H9 (cell line): Measurements from ENCODE around the gene CENPQ. TPM values are rescaled to one million over a fixed set of nuclear protein-coding genes. Genes with fewer than 3 reads are reported as not detected.

Experiments used
- DNase-seq: peaks from one replicate; pipeline ENCODE4 v3.0.0-alpha.2; 2017
- H2AFZ ChIP-seq: one replicate; pipeline ENCODE4 v1.6.1; 2013; ENCODE audit warnings: mild to moderate bottlenecking, low read length, control low read depth, moderate library complexity
- H2AK5ac ChIP-seq: 2 replicates; pipeline ENCODE4 v1.6.1; 2013; ENCODE audit warnings: low read length, control low read depth, mixed read lengths; ENCODE audit not compliant: insufficient read length
- H2BK120ac ChIP-seq: one replicate; pipeline ENCODE4 v1.6.1; 2013; ENCODE audit warnings: low read depth, mild to moderate bottlenecking, low read length, control low read depth, inconsistent platforms; ENCODE audit not compliant: poor library complexity, severe bottlenecking
- H2BK12ac ChIP-seq: 2 replicates; pipeline ENCODE4 v1.6.1; 2013; ENCODE audit warnings: low read length, control low read depth, mixed read lengths, low read depth; ENCODE audit not compliant: insufficient read length
- H2BK15ac ChIP-seq: 2 replicates; pipeline ENCODE4 v1.6.1; 2013; ENCODE audit warnings: low read depth, low read length, control low read depth
- H2BK20ac ChIP-seq: one replicate; pipeline ENCODE4 v1.6.1; 2013; ENCODE audit warnings: low read depth, mild to moderate bottlenecking, low read length, control low read depth, inconsistent platforms; ENCODE audit not compliant: poor library complexity, severe bottlenecking
- H2BK5ac ChIP-seq: 2 replicates; pipeline ENCODE4 v1.6.1; 2013; ENCODE audit warnings: low read length, control low read depth, mixed read lengths; ENCODE audit not compliant: insufficient read length
- H3K14ac ChIP-seq: 2 replicates; pipeline ENCODE4 v1.6.1; 2013; ENCODE audit warnings: low read length, control low read depth; ENCODE audit not compliant: insufficient read depth
- H3K18ac ChIP-seq: 2 replicates; pipeline ENCODE4 v1.6.1; 2013; ENCODE audit warnings: low read depth, mild to moderate bottlenecking, mixed read lengths, low read length, control low read depth; ENCODE audit not compliant: insufficient read length
- H3K23ac ChIP-seq: 2 replicates; pipeline ENCODE4 v1.6.1; 2013; ENCODE audit warnings: low read length, control low read depth, mixed read lengths, low read depth; ENCODE audit not compliant: insufficient read length
- H3K23me2 ChIP-seq: 2 replicates; pipeline ENCODE4 v1.6.1; 2013; ENCODE audit warnings: low read depth, mild to moderate bottlenecking, mixed read lengths, low read length, control low read depth; ENCODE audit not compliant: insufficient read length, poor library complexity, severe bottlenecking
- H3K27ac ChIP-seq: 2 replicates; pipeline ENCODE4 v1.5.1; 2013; ENCODE audit warnings: low read length, control low read depth, mixed read lengths, low read depth; ENCODE audit not compliant: insufficient read length
- H3K27me3 ChIP-seq: 2 replicates; pipeline ENCODE4 v1.6.1; 2013; ENCODE audit warnings: low read length, control low read depth, inconsistent platforms; ENCODE audit not compliant: insufficient read depth
- H3K4ac ChIP-seq: 2 replicates; pipeline ENCODE4 v1.6.1; 2013; ENCODE audit warnings: low read depth, mild to moderate bottlenecking, control low read depth, inconsistent platforms, low read length, moderate library complexity
- H3K4me1 ChIP-seq: 2 replicates; pipeline ENCODE4 v1.6.1; 2013; ENCODE audit warnings: low read length, control low read depth, inconsistent platforms; ENCODE audit not compliant: insufficient read depth
- H3K4me2 ChIP-seq: 2 replicates; pipeline ENCODE4 v1.6.1; 2013; ENCODE audit warnings: low read length, control low read depth, mixed read lengths; ENCODE audit not compliant: insufficient read length, insufficient read depth
- H3K56ac ChIP-seq: 2 replicates; pipeline ENCODE4 v1.6.1; 2013; ENCODE audit warnings: low read depth, mild to moderate bottlenecking, mixed read lengths, low read length, control low read depth; ENCODE audit not compliant: insufficient read length
- H3K79me1 ChIP-seq: 2 replicates; pipeline ENCODE4 v1.6.1; 2013; ENCODE audit warnings: low read depth, mild to moderate bottlenecking, moderate library complexity, low read length, control low read depth, inconsistent platforms; ENCODE audit not compliant: insufficient read depth, poor library complexity, severe bottlenecking
- H3K79me2 ChIP-seq: 2 replicates; pipeline ENCODE4 v1.6.1; 2013; ENCODE audit warnings: low read length, control low read depth, inconsistent platforms; ENCODE audit not compliant: insufficient read depth
- H3K9ac ChIP-seq: 2 replicates; pipeline ENCODE4 v1.6.1; 2013; ENCODE audit warnings: low read length, control low read depth, mixed read lengths; ENCODE audit not compliant: insufficient read length; ENCODE audit errors: extremely low read depth
- H3K9me3 ChIP-seq: one replicate; pipeline ENCODE4 v1.6.1; 2013; ENCODE audit warnings: low read depth, low read length, inconsistent platforms; ENCODE audit not compliant: control insufficient read depth
- H3T11ph ChIP-seq: one replicate; pipeline ENCODE4 v1.6.1; 2013; ENCODE audit warnings: mild to moderate bottlenecking, low read length, control low read depth, inconsistent platforms
- H4K20me1 ChIP-seq: one replicate; pipeline ENCODE4 v1.6.1; 2013; ENCODE audit not compliant: control insufficient read depth, insufficient read length, insufficient read depth
- H4K5ac ChIP-seq: 2 replicates; pipeline ENCODE4 v1.6.1; 2013; ENCODE audit warnings: low read depth, mild to moderate bottlenecking, mixed read lengths, low read length, control low read depth; ENCODE audit not compliant: insufficient read length
- H4K8ac ChIP-seq: replicated peaks from 2 replicates; pipeline ENCODE4 v1.6.1; 2013; ENCODE audit warnings: low read length, control low read depth, mixed read lengths, low read depth; ENCODE audit not compliant: insufficient read length
- H4K91ac ChIP-seq: 2 replicates; pipeline ENCODE4 v1.6.1; 2013; ENCODE audit warnings: low read depth, mild to moderate bottlenecking, moderate library complexity, mixed read lengths, low read length, control low read depth; ENCODE audit not compliant: insufficient read length
- H3K27ac Mint-ChIP-seq, 3 experiments: 2 replicates in 2 of 3; 3 replicates in 1 of 3; pipeline ENCODE4 v1.8.0; 2020 to 2021; ENCODE audit warnings: mixed read lengths in 3 of 3, mild to moderate bottlenecking in 1 of 3, moderate library complexity in 1 of 3
- H3K27me3 Mint-ChIP-seq: 2 replicates; pipeline ENCODE4 v1.8.0; 2021; ENCODE audit warnings: low read depth, mild to moderate bottlenecking, moderate library complexity, mixed read lengths
- H3K36me3 Mint-ChIP-seq, 3 experiments: 2 replicates in 2 of 3; 3 replicates in 1 of 3; pipeline ENCODE4 v1.8.0; 2020 to 2021; ENCODE audit warnings: low read depth in 3 of 3, mixed read lengths in 3 of 3; ENCODE audit not compliant: insufficient read depth in 1 of 3
- H3K4me1 Mint-ChIP-seq, 2 experiments: 2 replicates each; pipeline ENCODE4 v1.8.0; 2020; ENCODE audit warnings: mixed read lengths in 2 of 2
- H3K4me3 Mint-ChIP-seq, 2 experiments: 2 replicates in 1 of 2; 3 replicates in 1 of 2; pipeline ENCODE4 v1.8.0; 2020 to 2021; ENCODE audit warnings: mild to moderate bottlenecking in 2 of 2, mixed read lengths in 2 of 2, moderate library complexity in 1 of 2
- H3K9me3 Mint-ChIP-seq, 2 experiments: 2 replicates in 1 of 2; 3 replicates in 1 of 2; pipeline ENCODE4 v1.8.0; 2020; ENCODE audit warnings: mild to moderate bottlenecking in 2 of 2, mixed read lengths in 2 of 2, moderate library complexity in 1 of 2
- WGBS: extraction: QIAGEN DNeasy Blood & Tissue Kit; methylation state at CpG from one replicate; pipeline ENCODE4 v1.1.7; 2013; ENCODE audit warnings: missing lambda C conversion rate, low lambda C conversion rate, mixed read lengths; ENCODE audit not compliant: insufficient read length; ENCODE audit errors: extremely low coverage; 5-methylcytosine and 5-hydroxymethylcytosine counted together
- total RNA-seq: library from RNA; stranded (reverse); gene quantifications from 2 replicates; pipeline ENCODE4 v1.2.1, GENCODE V29; 2021
- TF ChIP-seq, protein P1 (sequence below): fragments of 200-600 bp; sonication (generic); conservative IDR thresholded peaks from 3 replicates; pipeline ENCODE4 v1.8.0; 2021; ENCODE audit warnings: antibody characterized with exemption, mild to moderate bottlenecking

The CENPQ gene
- total RNA-seq, 1 experiment from 2014 or later: 15.5 TPM

DNA sequence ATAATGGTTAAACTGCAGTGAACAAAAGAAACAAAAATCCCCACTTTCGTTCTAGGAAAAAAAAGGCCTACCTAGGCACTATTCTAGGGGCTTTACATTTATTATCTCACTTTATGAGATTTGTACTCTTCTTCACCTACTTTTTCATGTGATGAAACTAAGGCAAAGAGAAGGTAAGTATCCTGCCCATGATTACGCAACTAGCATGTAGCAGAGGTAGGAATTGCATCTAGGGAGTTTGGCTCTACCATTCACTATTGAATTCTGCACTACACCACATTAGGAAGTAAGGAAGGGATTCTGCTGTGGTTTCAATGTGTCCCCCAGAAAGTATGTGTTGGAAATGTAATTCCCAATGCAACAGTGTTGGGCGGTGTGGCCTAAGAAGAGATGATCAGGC lies 75.9 kb downstream of the CENPQ start:
- Histone ChIP-seq H2BK12ac (no peak overlapping the region), H3K9me3 (no peaks in the 10 kb centered on the region), H3K27me3 (no peaks in the 10 kb centered on the region), H3K18ac (no peak overlapping the region), H3K79me2 (no peaks in the 10 kb centered on the region), H4K5ac (no peak overlapping the region), H2BK15ac (no peak overlapping the region), H2BK5ac (no peak overlapping the region), H2BK20ac (no peak overlapping the region), H4K20me1 (no peaks in the 10 kb centered on the region), H3T11ph (no peak overlapping the region), H3K4me2 (no peak overlapping the region), H3K9ac (no peak overlapping the region), H2AFZ (no peak overlapping the region), H3K23ac (no peak overlapping the region), H3K14ac (no peak overlapping the region), H2AK5ac (no peak overlapping the region), H3K23me2 (no peaks in the 10 kb centered on the region), H3K79me1 (no peaks in the 10 kb centered on the region), H4K8ac (no peak overlapping the region), H3K4ac (no peak overlapping the region), H3K4me1 (no peaks in the 10 kb centered on the region), H3K56ac (no peak overlapping the region), H2BK120ac (no peak overlapping the region), H3K27ac (no peak overlapping the region), H4K91ac (no peak overlapping the region)
- Mint-ChIP-seq H3K36me3 (no peaks in the 10 kb centered on the region), H3K4me3 (no peak overlapping the region), H3K9me3 (0 out of 5 replicates have a peak, but pooled peaks cover 0 to 5% of the 10 kb centered on the region in 2 experiments), H3K4me1 (peaks cover 7% of the 10 kb centered on the region in 2 experiments), H3K27me3 (no peaks in the 10 kb centered on the region), H3K27ac (no peak overlapping the region)
- WGBS: no CpG with 5 or more reads among the region's 3 CpGs
- TF ChIP-seq, protein P1, sequence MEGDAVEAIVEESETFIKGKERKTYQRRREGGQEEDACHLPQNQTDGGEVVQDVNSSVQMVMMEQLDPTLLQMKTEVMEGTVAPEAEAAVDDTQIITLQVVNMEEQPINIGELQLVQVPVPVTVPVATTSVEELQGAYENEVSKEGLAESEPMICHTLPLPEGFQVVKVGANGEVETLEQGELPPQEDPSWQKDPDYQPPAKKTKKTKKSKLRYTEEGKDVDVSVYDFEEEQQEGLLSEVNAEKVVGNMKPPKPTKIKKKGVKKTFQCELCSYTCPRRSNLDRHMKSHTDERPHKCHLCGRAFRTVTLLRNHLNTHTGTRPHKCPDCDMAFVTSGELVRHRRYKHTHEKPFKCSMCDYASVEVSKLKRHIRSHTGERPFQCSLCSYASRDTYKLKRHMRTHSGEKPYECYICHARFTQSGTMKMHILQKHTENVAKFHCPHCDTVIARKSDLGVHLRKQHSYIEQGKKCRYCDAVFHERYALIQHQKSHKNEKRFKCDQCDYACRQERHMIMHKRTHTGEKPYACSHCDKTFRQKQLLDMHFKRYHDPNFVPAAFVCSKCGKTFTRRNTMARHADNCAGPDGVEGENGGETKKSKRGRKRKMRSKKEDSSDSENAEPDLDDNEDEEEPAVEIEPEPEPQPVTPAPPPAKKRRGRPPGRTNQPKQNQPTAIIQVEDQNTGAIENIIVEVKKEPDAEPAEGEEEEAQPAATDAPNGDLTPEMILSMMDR: no peak
- no peak for DNase-seq
